Fibroblast of lung (primary cell): ENCODE data around the gene PDE4D. TPM values are rescaled to one million over a fixed set of nuclear protein-coding genes. Genes with fewer than 3 reads are reported as not detected.

ENCODE experiments used
- DNase-seq, 2 donors: peaks; one replicate each; pipeline versions ENCODE4 v3.0.0 to v3.0.0-alpha.2; 2010; ENCODE audit warnings: low read depth in 2 of 2
- H2AFZ ChIP-seq: 2 replicates; pipeline ENCODE4 v1.5.1; 2012; ENCODE audit warnings: low read length, control low read depth, inconsistent platforms
- H3K27ac ChIP-seq: 2 replicates; pipeline ENCODE4 v1.5.1; 2011; ENCODE audit warnings: low read length, control low read depth; ENCODE audit not compliant: insufficient read depth
- H3K27me3 ChIP-seq: 2 replicates; pipeline ENCODE4 v1.5.1; 2011; ENCODE audit warnings: mild to moderate bottlenecking, low read length; ENCODE audit not compliant: control insufficient read depth, insufficient read depth
- H3K36me3 ChIP-seq: 2 replicates; pipeline ENCODE4 v1.5.1; 2011; ENCODE audit warnings: low read length; ENCODE audit not compliant: control insufficient read depth, insufficient read depth
- H3K4me1 ChIP-seq: 2 replicates; pipeline ENCODE4 v1.5.1; 2011; ENCODE audit warnings: low read length; ENCODE audit not compliant: control insufficient read depth, insufficient read depth; ENCODE audit errors: extremely low read depth
- H3K4me2 ChIP-seq: 2 replicates; pipeline ENCODE4 v1.5.1; 2011; ENCODE audit warnings: low read length, control low read depth; ENCODE audit not compliant: insufficient read depth; ENCODE audit errors: extremely low read depth
- H3K4me3 ChIP-seq, 4 experiments: fragments of 200-600 bp in 1 of 4; sonication (generic) in 1 of 4; replicated peaks in 1 of 4; 2 replicates each; pipeline ENCODE4 v1.5.1; 2011 to 2016; ENCODE audit warnings: low read length in 4 of 4, low read depth in 3 of 4, mild to moderate bottlenecking in 3 of 4, control low read depth in 2 of 4, inconsistent platforms in 1 of 4, mixed read lengths in 1 of 4; ENCODE audit not compliant: insufficient read depth in 1 of 4; ENCODE audit errors: control extremely low read depth in 1 of 4
- H3K79me2 ChIP-seq: 2 replicates; pipeline ENCODE4 v1.5.1; 2012; ENCODE audit warnings: mild to moderate bottlenecking, low read length, inconsistent platforms; ENCODE audit not compliant: control insufficient read depth, insufficient read depth
- H3K9ac ChIP-seq: 2 replicates; pipeline ENCODE4 v1.5.1; 2011; ENCODE audit warnings: mild to moderate bottlenecking, low read length, control low read depth; ENCODE audit not compliant: insufficient read depth
- H3K9me3 ChIP-seq: 2 replicates; pipeline ENCODE4 v1.5.1; 2012; ENCODE audit warnings: low read depth, low read length; ENCODE audit not compliant: control insufficient read depth, insufficient read depth
- H4K20me1 ChIP-seq: 2 replicates; pipeline ENCODE4 v1.5.1; 2011; ENCODE audit warnings: low read length; ENCODE audit not compliant: control insufficient read depth, insufficient read depth; ENCODE audit errors: extremely low read depth
- CTCF ChIP-seq, 2 donors: IDR thresholded peaks in 1 of 2; conservative IDR thresholded peaks in 1 of 2; 1 replicate in 1 of 2; 2 replicates in 1 of 2; pipeline ENCODE4 v1.5.1; 2011 to 2012; ENCODE audit warnings: low read length in 2 of 2, control low read depth in 1 of 2, inconsistent platforms in 1 of 2, low read depth in 1 of 2, mild to moderate bottlenecking in 1 of 2
- EZH2 ChIP-seq: IDR thresholded peaks from 2 replicates; pipeline ENCODE4 v1.5.1; 2012; ENCODE audit warnings: low read length, control low read depth, mild to moderate bottlenecking; ENCODE audit errors: missing control alignments
- polyA plus RNA-seq, 2 donors: library from polyadenylated mRNA; depleted of rRNA in 1 of 2; stranded (reverse) in 1 of 2; unstranded in 1 of 2; fragments of >200 nt; gene quantifications; 2 replicates each; pipeline ENCODE4 v1.2.1, GENCODE V29; 2011 to 2012; ENCODE audit warnings: missing spikeins in 1 of 2
- total RNA-seq: library from RNA; depleted of rRNA; stranded (reverse); fragments of >200 nt; gene quantifications from 2 replicates; pipeline ENCODE4 v1.2.1, GENCODE V29; 2014

Gene PDE4D
- total and polyA plus RNA-seq, 2 donors (not counting 1 experiment from before 2014, with no cell fraction given): 2.1 to 8.3 TPM

DNA sequence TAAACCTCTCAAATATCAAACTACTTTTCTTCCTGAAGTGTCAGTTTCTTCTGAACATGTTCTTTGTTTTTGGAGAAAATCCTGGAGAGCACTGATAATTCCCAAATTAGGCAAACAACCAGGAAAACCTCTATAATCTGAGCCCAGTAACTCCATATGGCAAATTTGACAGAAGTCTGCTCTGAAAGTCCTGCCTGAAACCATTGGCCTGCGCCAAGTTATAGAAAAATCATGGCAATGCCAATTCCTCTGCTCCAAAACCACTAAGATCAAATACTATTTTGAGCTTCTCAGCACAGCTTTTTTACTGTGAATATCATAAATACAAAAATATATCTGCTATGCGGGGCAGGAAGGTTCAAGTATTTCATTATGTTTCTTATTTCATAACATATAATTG, 45.9 kb downstream of the PDE4D start:
- no peak for DNase-seq
- no peak overlapping the region for H3K27ac ChIP-seq
- H3K36me3 ChIP-seq: no peaks in the 10 kb centered on the region
- H4K20me1 ChIP-seq: no peaks in the 10 kb centered on the region
- no peaks in the 10 kb centered on the region for H3K27me3 ChIP-seq
- no peak overlapping the region for H2AFZ ChIP-seq
- no peak overlapping the region for H3K4me2 ChIP-seq
- H3K4me1 ChIP-seq: no peaks in the 10 kb centered on the region
- no peak for TF ChIP-seq CTCF (conservative IDR thresholded peaks at IDR 0.05 in 1 of 2, IDR thresholded peaks at IDR 0.05 in 1 of 2; ENCODE audit: low read depth in 1 of 2, low read length in 2 of 2)
- TF ChIP-seq EZH2: no peak
- no peaks in the 10 kb centered on the region for H3K9me3 ChIP-seq
- H3K79me2 ChIP-seq: no peaks in the 10 kb centered on the region
- H3K4me3 ChIP-seq: no peak overlapping the region
- no peak overlapping the region for H3K9ac ChIP-seq

- H3K9ac ChIP-seq: no peak overlapping the region
- H3K36me3 ChIP-seq: no peaks in the 10 kb centered on the region
- no peak overlapping the region for H3K4me3 ChIP-seq
- H3K4me1 ChIP-seq: no peaks in the 10 kb centered on the region
- H3K79me2 ChIP-seq: no peaks in the 10 kb centered on the region
- H3K4me2 ChIP-seq: no peak overlapping the region
- no peak overlapping the region for H2AFZ ChIP-seq
- no peaks in the 10 kb centered on the region for H3K27me3 ChIP-seq
- no peaks in the 10 kb centered on the region for H4K20me1 ChIP-seq
- peak; percentile 45 to 75 for DNase-seq
- H3K27ac ChIP-seq: no peak overlapping the region
- TF ChIP-seq EZH2: no peak
- TF ChIP-seq CTCF (conservative IDR thresholded peaks at IDR 0.05 in 1 of 2, IDR thresholded peaks at IDR 0.05 in 1 of 2; ENCODE audit: low read depth in 1 of 2, low read length in 2 of 2): no peak
- no peaks in the 10 kb centered on the region for H3K9me3 ChIP-seq
These were observed 47.8 kb downstream of the PDE4D start for GRCh38 chr5:59845730-59846129.

DNA sequence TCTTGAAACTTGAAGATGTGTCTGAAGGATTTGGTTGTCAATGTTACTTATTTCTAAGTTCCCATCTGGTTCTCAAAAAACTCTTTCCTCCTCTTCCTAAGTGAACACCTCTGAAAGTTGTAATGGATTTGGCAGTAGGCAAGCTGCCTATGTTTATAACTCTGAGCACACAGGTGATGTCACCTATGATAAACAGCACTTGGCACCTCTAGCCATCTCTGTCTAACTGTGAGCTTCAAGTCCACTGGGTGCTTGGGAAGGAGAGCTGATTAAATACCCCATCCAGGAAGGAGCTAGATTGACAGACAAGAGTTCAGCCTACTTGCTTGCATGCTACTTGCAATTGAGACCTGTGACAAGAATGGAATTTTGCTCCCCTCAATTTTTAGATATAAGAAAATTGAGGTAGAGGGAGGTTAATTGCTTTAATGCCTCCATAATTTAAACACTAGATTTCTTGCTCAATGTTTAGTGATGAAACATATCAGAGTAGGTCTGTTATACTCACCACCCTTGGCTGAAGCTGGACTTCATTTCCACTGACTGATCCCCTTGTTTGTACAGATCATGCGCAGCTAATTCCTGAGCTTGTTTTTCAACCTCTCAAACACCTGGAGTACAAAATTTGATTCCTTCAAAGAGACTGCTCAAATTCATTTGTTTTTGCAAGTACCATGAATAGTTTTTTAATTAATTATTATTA, 49.9 kb downstream of the PDE4D start:
- TF ChIP-seq EZH2: no peak
- no peaks in the 10 kb centered on the region for H3K79me2 ChIP-seq
- H3K4me2 ChIP-seq: no peak overlapping the region
- no peak overlapping the region for H3K27ac ChIP-seq
- no peaks in the 10 kb centered on the region for H4K20me1 ChIP-seq
- H3K9ac ChIP-seq: no peak overlapping the region
- no peak for DNase-seq
- no peaks in the 10 kb centered on the region for H3K36me3 ChIP-seq
- no peaks in the 10 kb centered on the region for H3K9me3 ChIP-seq
- no peaks in the 10 kb centered on the region for H3K27me3 ChIP-seq
- no peaks in the 10 kb centered on the region for H3K4me1 ChIP-seq
- H2AFZ ChIP-seq: no peak overlapping the region
- H3K4me3 ChIP-seq: no peak overlapping the region
